Measurements from ENCODE around the gene RBM3.

RBM3 gene

GRCh38 chrX:48600226-48600625, 25.9 kb downstream of the RBM3 start:
- TF ChIP-seq ZBTB7A (IDR thresholded peaks at IDR 0.05; ENCODE audit: low read depth) (no peak), CREB1 (IDR thresholded peaks at IDR 0.05; ENCODE audit: low read depth) (no peak), RAD21 (IDR thresholded peaks at IDR 0.05; ENCODE audit: low read depth) (no peak), CEBPB (IDR thresholded peaks at IDR 0.05) (no peak), MAX (IDR thresholded peaks at IDR 0.05) (no peak), USF1 (IDR thresholded peaks at IDR 0.05) (no peak), TEAD4 (IDR thresholded peaks at IDR 0.05) (no peak), TCF12 (IDR thresholded peaks at IDR 0.05; ENCODE audit: low read depth) (no peak), REST (IDR thresholded peaks at IDR 0.05; ENCODE audit: low read depth) (no peak)

- no peak for TF ChIP-seq USF1 (IDR thresholded peaks at IDR 0.05)
- TF ChIP-seq RAD21 (IDR thresholded peaks at IDR 0.05; ENCODE audit: low read depth) = no peak
- TF ChIP-seq TCF12 (IDR thresholded peaks at IDR 0.05; ENCODE audit: low read depth) = no peak
- TF ChIP-seq CEBPB (IDR thresholded peaks at IDR 0.05) = no peak
- no peak for TF ChIP-seq NFIC (IDR thresholded peaks at IDR 0.05)
- no peak for TF ChIP-seq FOXM1 (IDR thresholded peaks at IDR 0.05; ENCODE audit: borderline replicate concordance, low read depth)
- TF ChIP-seq TAF1 (IDR thresholded peaks at IDR 0.05; ENCODE audit: low read depth) = no peak
- no peak for TF ChIP-seq ZBTB7A (IDR thresholded peaks at IDR 0.05; ENCODE audit: low read depth)
- no peak for TF ChIP-seq EP300 (IDR thresholded peaks at IDR 0.05; ENCODE audit: borderline replicate concordance)
- no peak for TF ChIP-seq REST (IDR thresholded peaks at IDR 0.05; ENCODE audit: low read depth)
- no peak for TF ChIP-seq TEAD4 (IDR thresholded peaks at IDR 0.05)
- TF ChIP-seq MAX (IDR thresholded peaks at IDR 0.05) = no peak
Observed at GRCh38 chrX:48601741-48602394, 27.6 kb downstream of the RBM3 start.

GRCh38 chrX:48604701-48605100, 30.4 kb downstream of the RBM3 start:
- TF ChIP-seq NFIC (IDR thresholded peaks at IDR 0.05) (no peak), USF1 (IDR thresholded peaks at IDR 0.05) (no peak), FOXM1 (IDR thresholded peaks at IDR 0.05; ENCODE audit: borderline replicate concordance, low read depth) (no peak), EGR1 (IDR thresholded peaks at IDR 0.05) (no peak), CREB1 (IDR thresholded peaks at IDR 0.05; ENCODE audit: low read depth) (no peak), REST (IDR thresholded peaks at IDR 0.05; ENCODE audit: low read depth) (no peak), EP300 (IDR thresholded peaks at IDR 0.05; ENCODE audit: borderline replicate concordance) (no peak), TEAD4 (IDR thresholded peaks at IDR 0.05) (no peak)

- TF ChIP-seq YY1 (IDR thresholded peaks at IDR 0.05; ENCODE audit: low read depth) (no peak), NFIC (IDR thresholded peaks at IDR 0.05) (no peak), CEBPB (IDR thresholded peaks at IDR 0.05) (no peak), TCF12 (IDR thresholded peaks at IDR 0.05; ENCODE audit: low read depth) (no peak), USF1 (IDR thresholded peaks at IDR 0.05) (no peak), MAX (IDR thresholded peaks at IDR 0.05) (no peak), FOXM1 (IDR thresholded peaks at IDR 0.05; ENCODE audit: borderline replicate concordance, low read depth) (no peak), EGR1 (IDR thresholded peaks at IDR 0.05) (no peak), EP300 (IDR thresholded peaks at IDR 0.05; ENCODE audit: borderline replicate concordance) (no peak), CREB1 (IDR thresholded peaks at IDR 0.05; ENCODE audit: low read depth) (no peak), ZBTB7A (IDR thresholded peaks at IDR 0.05; ENCODE audit: low read depth) (no peak), REST (IDR thresholded peaks at IDR 0.05; ENCODE audit: low read depth) (no peak), RAD21 (IDR thresholded peaks at IDR 0.05; ENCODE audit: low read depth) (no peak)
Observed at GRCh38 chrX:48606091-48606490, 31.8 kb downstream of the RBM3 start.

Measured in Ishikawa (cell line).